Measurements from ENCODE around the gene GRK5.
A peak's percentile ranks its signal among the peaks of the same experiment; 100 is the strongest.

The GRK5 gene

GRCh38 chr10:119199231-119199992 is 8.0 kb upstream of the GRK5 start:
- peak; percentile 49 to 75 for DNase-seq

DNA sequence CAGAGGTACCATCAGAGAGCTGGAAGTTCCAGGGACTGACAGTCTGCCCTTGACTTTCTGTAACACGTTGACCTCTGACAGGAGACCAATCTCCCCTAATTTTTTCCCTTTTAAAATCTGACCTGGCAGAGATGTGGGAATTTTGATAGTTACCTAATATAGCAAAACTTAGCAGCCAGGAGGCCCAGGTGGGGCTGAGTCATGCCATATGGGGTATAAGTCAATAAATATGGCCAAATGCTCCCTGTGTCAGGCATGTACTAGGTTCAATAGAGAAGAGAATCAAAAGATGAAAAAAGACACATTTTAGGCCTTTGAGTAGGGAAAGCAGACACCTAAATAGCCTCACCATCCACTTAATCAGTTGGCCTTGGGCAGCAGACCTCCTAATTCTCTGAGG is 6.1 kb upstream of the GRK5 start:
- DNase-seq: no peak

DNA sequence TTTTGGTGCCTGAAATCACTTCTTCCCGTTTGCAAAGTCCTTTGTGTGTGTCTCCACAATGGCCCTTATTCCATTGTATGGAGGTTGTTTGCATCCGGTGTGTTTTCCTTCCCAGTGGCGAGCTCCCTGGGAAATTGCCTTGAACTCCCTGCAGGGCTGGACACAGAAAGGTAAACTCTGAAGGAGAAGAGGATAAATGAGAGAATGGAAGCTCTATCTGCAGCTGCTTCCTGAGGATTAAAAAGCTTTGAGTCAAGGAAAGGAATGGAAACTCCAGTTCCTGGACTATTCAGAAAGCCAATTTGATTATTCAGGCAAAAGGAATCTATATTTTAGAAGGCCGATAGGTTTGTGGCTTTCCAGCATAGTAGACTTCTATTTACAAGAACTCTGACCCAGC is 4.4 kb upstream of the GRK5 start:
- no peak for DNase-seq

DNA sequence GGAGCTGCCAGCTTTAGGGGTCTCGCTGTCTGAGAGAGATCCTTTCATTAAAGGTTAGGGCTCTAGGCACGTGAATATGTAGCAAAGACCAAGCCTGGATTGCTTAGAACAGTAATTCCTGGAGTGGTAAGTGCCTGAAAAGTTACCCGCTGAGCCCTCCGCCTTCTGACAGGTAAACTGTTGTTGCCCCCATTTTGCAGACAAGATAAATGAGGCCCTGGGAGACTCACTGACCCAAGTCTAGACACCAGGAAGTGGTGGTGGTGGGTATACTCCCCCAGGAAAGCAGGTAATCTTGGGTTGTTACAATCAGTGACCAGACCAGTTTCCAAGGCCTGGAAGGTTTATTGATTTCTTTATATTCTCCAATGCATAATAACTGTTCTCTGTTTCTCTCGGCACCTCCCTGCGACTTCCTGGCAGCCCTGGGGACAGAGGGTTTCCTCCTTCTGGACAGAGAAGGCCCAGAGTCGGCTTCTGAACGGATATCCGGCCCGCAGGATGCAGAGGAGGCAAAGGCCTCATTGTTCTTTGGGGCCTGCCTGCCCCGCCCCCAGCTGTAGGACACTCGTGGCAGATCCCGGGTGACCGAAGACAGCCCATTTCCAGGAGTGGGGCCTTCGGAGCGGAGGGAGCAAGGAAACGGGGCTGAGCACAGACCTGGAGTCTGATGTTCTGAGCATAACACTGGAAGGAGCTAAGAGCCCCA is 1.3 kb upstream of the GRK5 start:
- DNase-seq: peak in 1 of 2 experiments; percentile 47

GRCh38 chr10:119206603-119207365 is 587 bp upstream of the GRK5 start:
- DNase-seq: peak in 1 of 2 experiments; percentile 78

DNA sequence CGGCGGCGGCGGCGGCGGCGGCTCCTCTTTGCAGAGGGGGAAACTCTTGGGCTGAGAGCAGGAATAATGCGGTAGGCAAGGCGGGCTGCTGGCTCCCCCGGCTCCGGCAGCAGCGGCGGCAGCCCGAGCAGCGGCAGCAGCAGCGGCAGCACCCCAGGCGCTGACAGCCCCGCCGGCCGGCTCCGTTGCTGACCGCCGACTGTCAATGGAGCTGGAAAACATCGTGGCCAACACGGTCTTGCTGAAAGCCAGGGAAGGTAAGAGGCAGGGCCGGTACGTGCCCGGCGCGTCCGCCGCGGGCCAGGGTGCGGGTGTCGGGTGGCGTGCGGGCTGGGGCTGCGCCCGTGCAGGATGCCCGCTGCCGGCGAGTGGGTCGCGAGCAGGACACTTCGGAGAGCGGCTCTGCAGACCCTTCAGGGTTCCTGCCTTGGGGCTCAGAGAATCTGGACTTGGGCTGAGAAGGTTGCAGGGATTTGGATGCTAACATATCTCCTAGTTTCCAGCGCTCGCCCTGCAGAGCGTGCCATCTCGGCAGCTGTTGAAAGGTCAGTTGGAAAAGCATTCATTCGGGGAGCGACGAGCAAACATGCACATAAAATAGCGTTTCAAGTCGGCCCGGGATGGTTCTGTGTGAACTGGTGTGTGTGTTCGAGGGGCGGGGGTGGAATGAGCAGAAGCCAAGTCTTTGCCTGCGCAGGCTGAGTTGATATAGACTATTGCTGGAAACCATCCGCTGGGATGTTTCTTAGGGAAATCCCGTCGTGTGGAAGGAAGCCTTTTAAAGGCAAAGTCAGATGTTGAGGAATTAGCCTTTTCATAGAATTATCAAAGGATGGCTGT is 562 bp downstream of the GRK5 start:
- peak; percentile 26 to 54 for DNase-seq

DNA sequence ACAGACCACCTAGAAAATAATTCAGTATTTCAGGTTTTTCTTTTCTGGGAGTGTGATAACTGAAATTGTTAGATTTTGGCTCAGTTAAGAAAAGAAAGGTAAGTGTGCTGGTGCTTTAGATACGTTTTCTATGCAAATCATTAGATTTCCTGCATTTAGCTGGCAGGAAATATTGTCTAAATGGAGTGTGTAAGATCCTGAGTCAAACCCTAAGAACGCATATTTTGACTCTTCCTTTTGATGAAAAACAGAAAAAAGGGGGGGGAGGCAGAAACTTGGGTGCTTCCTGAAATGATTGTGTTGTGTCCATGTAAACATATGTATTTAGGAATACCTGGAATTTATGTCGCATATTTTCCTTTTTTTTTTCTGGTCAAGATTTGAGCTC is 1.2 kb downstream of the GRK5 start:
- no peak for DNase-seq

DNA sequence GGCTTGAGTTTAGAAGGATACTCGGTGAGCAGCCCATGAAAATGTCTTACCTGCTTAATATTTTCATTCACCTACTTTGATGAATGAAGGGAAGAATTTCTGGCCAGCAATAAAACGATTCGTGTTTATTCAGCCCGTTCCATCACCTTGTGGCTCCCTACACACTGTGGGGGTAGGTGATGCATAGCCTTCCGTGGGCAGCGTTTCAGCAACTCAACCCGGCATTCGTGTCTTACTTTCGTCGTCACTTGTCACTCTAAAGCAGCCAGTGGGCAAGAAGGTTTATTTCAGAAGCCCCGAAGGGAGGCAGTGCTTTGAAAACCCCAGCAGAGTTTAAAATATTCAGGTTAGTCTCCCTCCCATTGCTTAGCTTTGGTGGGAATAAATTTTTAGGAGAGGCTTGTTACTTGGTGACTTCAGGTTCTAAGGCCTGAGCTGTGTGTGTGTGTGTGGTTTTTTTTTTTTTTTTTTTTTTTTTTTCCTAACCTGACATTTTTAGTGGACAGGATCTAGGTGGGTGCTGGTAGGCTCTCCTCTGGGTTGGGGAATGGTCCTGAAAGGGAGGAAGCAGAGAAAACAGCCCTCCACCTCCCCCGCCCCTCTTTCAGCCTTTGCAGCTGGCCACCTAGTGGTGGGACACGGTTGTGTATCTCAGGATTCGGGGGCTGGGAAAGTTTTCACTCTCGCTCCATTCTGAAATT is 1.8 kb downstream of the GRK5 start:
- DNase-seq: peak; percentile 70 to 82

DNA sequence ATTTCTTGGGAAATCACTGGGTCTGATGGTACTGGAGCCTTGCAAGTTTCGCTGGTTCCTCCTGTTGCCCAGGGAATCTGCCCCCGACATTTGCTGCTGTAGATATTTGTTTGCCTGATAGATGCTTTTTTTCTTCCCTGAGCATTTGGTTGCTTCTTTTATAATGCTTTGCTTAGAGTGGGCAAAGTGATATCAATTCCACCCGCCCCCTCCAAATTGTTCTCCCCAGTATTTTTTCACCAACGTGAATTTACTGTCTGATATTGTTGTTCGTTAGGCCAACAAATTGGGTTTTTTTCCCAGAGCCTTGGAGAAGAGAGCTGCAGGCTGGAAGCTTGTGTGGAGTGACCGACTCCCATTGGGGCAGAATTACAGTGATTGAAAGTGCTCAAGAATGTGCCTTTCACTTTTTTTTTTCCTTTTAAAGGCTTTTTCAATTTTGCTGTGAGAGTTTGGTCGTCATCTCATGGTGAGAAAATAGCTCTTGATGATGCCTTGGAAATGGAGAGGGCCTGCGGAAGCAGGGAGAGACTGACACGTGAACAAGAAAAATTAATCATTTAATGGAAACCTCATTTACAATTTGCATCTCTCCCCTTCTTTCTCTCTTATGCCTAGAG is 2.5 kb downstream of the GRK5 start:
- peak in 1 of 2 experiments; percentile 26 for DNase-seq

DNA sequence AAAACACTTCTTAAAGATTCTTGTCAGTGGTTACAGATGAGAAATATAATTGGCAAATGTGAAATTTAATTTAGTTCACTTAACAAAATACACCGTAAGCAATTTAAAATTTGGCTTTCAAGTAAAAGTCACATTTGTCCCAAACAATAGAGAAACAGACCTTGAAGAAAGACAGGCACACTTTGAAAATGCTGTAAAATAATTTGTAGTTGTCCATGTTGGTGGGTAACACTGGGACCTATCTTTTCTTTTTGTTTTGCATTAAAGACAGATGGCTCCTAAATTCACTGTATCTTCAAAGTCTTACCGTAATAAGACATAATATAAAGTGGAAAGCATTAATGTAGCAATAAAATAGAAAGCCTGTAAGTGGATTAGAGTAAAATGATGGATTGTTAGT is 3.3 kb downstream of the GRK5 start:
- no peak for DNase-seq

GRCh38 chr10:119211176-119211575 is 3.8 kb downstream of the GRK5 start:
- DNase-seq: no peak

DNA sequence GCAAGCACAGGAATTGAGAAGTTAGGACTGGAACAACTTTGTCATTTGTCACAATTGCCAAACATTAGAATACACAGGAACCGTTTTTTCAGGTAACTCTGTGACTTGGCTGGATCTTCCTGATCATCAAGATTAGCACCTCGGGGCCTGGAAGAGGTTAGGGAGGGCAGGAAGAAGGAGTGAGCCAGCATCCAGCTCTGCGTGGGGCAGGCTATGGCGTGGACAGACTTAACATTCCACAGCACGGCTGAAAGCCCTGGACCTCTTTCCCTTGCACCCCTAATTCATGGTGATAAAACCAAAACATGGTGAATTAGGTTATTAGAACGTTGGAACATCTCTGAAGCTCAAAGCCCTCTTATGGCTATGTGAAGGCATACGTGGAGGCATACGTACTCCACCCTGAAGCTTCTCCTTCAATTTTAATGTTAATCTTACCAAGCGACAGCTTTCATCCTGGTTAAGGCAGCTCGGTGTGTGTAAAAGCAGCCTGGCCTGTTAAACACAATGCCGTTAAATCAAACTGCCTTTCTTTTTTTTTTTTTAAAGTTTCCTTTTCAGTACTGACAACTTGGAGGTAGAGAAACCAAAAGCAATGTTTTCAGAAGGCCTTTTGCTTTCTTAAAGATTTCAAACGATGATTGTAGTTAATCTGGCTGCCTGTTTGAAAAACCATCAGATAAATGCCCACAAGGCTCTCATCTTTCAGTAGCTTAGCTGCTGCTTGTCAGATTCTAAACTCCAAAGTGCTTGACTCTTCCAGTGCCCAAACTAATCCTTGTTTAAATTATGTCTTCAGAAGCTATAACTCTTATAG is 4.5 kb downstream of the GRK5 start:
- peak in 1 of 2 experiments; percentile 41 for DNase-seq

DNA sequence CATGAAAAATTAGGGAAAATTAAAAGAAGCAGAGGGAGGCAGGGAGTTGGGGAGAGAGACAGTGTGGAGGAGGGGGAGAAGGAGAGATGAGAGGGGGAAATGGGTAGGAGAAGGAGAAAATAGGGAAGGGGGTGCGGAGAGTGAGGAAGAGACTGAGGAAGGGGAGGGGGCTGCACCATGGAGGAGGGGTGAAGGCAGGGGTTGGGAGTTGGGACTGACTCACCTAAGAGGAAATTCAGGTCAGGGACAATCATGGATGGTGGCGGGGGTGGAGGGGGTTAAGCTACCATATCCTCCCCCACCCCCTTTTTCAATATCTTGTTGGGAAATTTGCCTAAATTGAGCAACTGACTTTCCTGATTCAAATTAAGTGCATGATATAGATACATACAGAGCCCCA is 8.0 kb downstream of the GRK5 start:
- peak; percentile 80 to 93 for DNase-seq

GRCh38 chr10:119216127-119216526 is 8.8 kb downstream of the GRK5 start:
- DNase-seq: no peak

DNA sequence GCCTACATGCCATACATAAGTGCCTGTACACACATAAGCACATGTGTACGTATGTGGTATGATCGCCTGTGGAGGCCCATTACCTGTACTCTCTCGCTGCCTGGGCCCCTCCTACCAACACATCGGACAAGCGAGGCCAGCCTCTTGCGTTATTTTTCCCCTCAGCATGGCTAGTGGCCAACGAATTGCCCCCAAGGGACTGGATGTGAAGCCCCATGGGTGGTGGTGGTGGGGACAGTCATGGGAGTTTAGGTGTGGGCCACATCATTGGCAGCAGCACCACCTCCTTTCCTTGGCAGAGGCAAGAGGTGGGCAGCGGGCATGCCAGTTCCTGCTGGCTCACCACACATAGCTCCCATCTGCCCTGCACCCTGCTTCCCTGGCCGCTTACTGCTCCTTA is 10.0 kb downstream of the GRK5 start:
- peak; percentile 23 to 64 for DNase-seq

DNA sequence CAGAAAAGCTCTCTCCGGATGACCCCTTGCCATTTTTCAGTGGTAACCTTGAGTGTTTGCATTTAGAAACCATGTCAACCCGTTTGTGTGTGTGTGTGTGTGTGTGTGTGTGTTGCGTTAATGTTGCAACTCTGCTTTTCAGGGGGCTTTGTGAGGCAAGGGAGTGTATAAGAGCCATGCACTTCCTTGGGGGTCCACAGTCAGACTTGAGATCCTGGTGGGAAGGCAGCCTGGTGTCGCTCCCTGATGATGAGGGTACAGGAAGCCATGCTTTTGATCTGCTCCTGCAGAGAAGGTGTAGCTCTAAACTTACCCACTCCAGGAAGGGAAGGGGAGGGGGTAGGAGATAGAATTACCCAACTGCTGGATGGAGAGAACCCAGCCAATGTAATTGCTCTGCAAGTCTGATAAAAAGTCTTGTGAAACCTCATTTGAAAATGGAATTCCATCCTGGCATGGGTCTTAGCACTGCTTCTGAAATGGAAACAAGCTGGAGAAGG is 10.7 kb downstream of the GRK5 start:
- peak; percentile 64 to 75 for DNase-seq

GRCh38 chr10:119219871-119220270 is 12.5 kb downstream of the GRK5 start:
- DNase-seq: no peak

- peak in 1 of 2 experiments; percentile 14 for DNase-seq
Measured at GRCh38 chr10:119221201-119221600, 13.8 kb downstream of the GRK5 start.

GRCh38 chr10:119221666-119222065 is 14.3 kb downstream of the GRK5 start:
- peak; percentile 77 to 83 for DNase-seq

DNA sequence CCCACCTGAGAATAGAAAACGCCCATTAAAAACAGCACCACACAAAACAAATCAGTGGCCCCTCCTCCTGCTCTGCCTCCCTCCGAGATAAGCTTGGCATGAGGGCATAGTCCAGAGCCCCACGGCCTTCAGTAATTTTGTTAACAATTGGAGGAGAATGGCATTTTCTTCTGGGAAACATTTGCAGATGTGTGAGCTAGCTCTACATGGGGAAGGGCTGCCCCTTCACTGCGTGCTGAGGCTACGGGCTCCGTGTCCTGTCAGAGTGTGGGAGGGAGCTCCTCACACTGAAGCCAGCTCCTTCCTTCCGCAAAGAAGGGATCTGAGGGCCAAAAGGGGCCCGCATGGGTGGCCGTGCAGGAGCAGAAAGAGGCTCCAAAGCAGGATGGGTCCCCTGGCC is 15.2 kb downstream of the GRK5 start:
- peak in 1 of 2 experiments; percentile 91 for DNase-seq
